NCI-H1105 treated with DMSO at 0.1 percent for 48 hours (cell line): ENCODE results near the gene TRPM7.
"Not testable (repeated sequence)": the region's sequence is repeated elsewhere in the genome, so short reads cannot be mapped to it uniquely, and the experiment has no call there.

Source experiments
- DNase-seq: peaks from one replicate; lab custom pipeline; 2025; lab: John Stamatoyannopoulos, UW

The TRPM7 gene

DNA sequence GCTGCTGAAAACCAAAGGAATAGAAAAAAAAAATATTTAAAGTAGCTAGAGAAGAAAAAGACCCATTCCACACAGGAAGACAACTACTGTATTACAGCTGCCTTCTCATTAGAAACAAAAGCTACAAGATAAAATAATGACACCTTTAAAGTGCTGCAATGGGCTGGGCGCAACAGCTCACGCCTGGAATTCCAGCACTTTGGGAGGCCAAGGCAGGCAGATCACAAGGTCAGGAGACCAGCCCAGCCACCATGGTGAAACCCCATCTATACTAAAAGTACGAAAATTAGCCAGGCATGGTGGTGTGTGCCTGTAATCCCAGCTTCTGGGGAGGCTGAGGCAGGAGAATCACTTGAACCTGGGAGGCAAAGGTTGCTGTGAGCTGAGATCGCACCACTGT lies 31.0 kb downstream of the TRPM7 start:
- DNase-seq: no peak

DNA sequence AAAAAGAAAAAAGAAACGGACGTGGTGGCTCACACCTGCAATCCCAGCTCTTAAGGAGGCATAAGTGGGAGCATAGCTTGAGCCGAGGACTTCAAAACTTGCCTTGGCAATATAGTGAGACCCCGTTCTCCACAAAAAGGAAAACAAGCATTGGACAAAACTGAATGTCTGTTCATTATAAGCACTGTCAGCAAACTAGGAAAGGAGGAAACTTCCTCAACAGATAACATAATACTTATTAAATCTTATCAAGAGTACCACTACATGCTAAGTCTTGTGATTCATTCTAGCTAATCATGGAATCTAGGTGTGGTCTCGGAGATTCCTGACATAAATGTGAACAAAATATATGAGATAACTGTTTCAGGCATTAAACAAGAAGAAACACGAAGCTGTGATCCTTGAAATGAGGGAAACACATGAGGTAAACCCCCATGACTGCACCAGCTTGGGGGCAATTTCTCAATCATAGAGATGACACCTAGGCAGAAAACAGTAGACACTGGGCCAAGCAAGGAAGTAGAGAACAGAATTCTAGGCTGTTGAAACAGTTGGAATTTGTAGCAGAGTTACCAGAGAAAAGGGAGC lies 33.3 kb downstream of the TRPM7 start:
- no peak for DNase-seq

DNA sequence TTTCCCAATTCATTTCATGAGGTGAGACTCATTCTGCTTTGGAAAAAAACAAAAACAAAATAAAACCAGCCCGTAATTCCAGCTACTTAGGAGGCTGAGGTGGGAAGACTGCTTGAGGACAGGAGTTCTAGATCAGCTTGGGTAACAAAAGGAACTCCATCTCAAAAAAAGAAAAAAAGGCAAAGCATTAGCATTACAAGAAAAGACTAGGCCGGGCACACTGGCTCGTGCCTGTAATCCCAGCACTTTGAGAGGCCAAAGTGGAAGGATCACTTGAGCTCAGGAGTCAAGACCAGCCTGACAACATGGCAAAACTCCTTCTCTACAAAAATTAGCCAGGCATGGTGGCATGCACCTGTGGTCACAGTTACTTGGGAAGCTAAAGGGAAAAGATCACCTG lies 33.9 kb downstream of the TRPM7 start:
- no peak for DNase-seq

DNA sequence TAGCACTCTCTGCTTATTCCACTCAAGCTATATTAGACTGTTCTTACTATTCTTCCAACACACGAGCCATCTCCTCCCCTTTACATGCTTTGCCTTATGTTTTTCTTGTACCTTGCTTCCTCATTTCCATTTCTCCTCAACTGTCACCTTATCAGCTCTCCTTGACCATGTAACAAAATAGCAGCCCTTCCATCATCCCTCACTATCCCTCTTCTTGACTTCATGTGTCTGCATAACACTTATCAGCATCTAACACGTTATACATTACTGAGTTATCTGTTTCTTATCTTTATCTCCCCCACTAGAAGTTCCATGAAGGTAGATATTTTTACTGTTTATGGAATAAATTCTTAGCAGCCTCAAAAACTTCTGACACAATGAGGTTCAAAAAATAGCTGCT lies 45.3 kb downstream of the TRPM7 start:
- DNase-seq: no peak

DNA sequence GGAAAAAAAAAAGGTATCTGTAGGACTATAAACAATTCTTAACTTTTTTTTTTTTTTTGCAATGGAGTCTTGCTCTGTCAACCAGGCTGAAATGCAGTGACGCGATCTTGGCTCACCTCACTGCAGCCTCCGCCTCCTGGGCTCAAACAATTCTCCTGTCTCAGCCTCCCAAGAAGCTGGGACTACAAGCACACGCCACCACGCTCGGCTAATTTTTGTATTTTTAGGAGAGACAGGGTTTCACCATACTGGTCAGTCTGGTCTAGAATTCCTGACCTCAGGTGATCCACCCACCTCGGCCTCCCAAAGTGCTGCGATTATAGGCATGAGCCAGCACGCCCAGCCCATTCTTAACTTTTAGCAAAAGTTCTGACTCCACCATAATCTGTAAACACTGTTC lies 50.5 kb downstream of the TRPM7 start:
- no peak for DNase-seq

- no peak for DNase-seq
These were observed 52.9 kb downstream of the TRPM7 start for GRCh38 chr15:50633653-50634052.

DNA sequence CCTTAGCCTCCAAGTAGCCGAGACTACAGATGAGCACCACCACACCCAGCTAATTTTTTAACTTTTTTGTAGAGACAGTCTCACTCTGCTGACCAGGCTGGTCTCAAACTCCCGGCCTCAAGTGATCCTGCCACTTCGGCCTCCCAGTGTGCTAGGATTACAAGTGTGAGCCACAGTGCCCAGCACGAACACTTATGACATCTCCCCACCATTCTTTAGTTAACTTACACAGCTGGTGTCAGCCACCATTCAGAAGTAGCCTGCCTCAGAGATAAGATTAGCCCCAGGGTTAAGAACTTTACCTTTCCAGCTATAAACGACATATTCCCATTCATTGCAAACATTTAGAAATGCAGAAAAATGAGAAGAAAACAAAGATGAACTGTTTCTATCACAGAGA lies 58.2 kb downstream of the TRPM7 start:
- no peak for DNase-seq

GRCh38 chr15:50627351-50628055 lies 59.1 kb downstream of the TRPM7 start:
- DNase-seq: no peak

DNA sequence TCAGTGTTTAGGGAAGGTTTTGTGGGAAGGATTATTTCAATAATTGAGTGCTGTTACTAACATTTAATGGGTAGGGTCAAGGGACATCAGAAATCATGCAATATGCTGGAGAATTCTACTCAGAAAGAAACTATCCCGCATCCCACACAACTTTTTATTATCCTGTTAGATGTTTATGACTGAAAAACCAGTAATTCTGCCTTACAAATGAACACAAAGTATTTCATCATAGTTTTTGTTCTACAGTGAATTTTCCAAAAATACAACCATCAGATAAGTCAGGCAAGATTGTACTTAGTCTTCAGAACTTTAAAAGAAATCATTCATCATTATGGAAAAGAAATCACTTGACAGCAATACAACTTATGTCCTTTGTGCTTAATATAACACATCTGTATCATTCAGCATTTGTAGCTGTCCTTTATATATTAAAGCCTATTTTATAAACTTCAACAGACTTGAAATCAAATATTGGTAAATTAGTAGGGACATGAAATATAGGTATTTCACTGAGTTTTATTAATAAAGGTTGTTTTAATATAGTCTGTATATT lies 61.9 kb downstream of the TRPM7 start:
- no peak for DNase-seq

DNA sequence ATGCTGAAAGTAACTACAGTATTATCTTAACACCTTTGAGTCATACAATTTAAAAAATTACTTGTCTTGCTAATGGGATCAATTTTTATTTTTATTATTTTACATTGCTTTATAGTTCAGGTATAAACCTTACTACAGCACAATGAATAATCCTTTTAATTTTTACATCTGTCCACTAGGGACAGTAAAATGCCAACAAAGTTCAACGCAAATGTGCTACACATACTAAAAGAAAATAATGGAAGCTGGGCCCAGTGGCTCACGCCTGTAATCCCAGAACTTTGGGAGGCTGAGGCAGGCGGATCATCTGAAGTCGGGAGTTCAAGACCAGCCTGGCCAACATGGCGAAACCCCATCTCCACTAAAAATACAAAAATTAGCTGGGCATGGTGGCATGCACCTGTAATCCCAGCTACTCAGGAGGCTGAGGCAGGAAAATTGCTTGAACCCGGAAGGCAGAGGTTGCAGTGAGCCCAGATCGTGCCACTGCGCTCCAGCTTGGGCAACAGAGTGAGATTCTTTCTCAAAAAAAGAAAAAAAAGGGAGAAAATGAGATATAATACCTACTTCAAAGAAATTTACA lies 64.1 kb downstream of the TRPM7 start:
- not testable (repeated sequence) for DNase-seq

DNA sequence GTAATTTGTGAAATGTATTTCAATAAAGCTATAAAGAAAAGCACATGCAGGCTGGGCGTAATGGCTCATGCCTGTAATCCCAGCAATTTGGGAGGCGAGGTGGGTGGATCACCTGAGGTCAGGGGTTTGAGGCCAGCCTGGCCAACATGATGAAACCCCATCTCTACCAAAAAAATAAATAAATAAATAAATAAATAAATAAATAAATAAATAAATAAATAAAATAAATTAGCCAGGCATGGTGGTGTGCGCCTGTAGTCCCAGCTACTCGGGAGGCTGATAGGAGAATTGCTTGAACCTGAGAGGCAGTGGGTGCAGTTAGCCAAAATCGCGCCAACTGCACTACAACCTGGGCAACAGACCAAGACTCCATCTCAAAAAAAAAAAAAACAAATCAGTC lies 69.6 kb downstream of the TRPM7 start:
- DNase-seq: not testable (repeated sequence)

DNA sequence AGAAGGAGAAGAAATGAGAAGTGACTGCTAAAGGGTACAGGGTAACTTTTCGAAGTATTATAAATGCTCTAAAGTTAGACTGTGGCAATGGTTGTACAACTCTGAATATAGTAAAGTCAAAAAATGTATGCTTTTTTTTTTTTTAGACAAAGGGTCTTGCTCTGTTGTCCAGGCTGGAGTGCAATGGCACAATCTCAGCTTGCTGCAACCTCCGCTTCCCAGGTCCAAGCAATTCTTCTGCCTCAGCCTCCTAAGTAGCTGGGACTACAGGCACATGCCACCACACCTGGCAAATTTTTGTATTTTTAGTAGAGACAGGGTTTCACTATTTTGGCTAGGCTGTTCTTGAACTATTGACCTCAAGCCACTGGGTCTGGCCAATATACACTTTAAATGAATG lies 70.0 kb downstream of the TRPM7 start:
- not testable (repeated sequence) for DNase-seq

DNA sequence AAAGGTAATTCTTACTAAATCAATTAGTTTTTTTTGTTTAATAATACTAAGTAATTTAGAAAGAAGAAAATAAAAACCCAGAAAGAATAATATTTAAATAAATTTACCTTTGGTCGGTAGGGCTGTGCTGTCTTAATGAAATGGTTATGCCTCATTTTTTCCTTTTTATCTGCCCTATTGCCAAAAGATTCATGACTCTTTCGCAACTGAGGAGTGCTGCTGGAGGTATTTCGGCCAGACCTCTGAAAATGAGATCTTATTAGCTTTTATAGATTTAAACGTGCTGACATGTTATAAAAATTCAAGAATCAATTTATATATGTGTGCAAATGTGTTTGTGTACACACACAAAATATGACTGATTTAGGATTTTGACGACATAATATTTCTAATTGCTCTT lies 73.0 kb downstream of the TRPM7 start:
- no peak for DNase-seq

- no peak for DNase-seq
These were observed 79.5 kb downstream of the TRPM7 start for GRCh38 chr15:50607129-50607528.

- DNase-seq: no peak
These were observed 81.1 kb downstream of the TRPM7 start for GRCh38 chr15:50605462-50605861.

DNA sequence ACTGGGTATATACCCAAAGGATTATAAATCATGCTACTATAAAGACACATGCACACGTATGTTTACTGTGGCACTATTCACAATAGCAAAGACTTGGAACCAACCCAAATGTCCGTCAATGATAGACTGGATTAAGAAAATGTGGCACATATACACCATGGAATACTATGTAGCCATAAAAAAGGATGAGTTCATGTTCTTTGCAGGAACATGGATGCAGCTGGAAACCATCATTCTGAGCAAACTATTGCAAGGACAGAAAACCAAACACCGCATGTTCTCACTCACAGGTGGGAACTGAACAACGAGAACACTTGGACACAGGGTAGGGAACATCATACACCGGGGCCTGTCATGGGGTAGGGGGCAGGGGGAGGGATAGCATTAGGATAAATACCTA lies 84.6 kb downstream of the TRPM7 start:
- DNase-seq: not testable (repeated sequence)

- no peak for DNase-seq
These were observed 92.3 kb downstream of the TRPM7 start for GRCh38 chr15:50594311-50594710.

DNA sequence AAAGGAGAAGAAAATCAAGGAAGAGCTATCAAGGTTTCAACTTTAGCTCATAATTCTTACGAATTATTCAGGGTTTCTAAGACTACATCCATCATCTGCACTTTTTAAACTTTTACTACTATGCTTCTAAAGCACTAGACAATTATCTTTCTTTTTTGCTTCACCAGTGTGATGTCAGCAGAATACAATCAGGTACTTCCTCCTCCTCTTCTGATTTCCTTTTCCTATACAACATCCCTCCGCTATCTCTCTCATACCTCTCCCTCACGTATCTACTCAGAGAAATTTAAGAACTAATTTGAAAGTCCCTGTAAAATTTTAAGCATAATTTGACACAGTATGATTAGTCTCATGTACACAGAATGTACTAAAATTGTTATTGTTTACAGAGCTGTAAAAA lies 92.8 kb downstream of the TRPM7 start:
- no peak for DNase-seq

DNA sequence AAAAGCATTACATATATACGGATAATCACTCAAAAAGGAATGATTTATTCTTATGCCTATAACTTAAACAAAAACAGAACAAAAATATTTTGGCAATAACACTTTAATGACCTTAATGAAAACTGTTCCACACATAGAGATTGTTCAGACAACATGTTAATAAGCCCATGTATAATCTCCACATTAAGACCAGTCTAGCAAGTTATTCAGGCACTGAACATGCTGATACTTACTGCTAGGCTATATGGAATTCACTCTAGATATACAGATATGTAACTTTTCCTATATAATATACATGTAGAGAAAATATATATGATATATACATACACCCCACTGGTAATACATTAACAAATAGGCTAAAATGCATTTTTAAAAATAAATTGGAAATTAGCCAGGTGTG lies 96.3 kb downstream of the TRPM7 start:
- no peak for DNase-seq

DNA sequence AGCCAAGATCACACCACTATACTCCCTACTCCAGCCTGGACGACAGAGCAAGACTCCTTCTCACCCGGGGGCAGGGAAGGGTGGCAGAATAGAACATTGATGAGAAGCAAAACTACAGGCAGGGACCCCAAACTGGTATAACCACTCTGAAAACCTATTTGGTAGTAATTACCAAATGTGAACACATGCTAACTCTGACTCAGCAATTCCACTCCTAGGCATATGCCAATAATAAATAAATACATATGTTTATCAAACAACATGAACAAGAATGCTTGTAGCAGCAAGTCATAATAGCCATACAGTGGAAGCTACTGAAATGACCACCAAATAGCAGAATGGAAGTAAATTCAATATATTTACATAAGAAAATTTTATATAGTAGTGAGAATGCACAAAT lies 109.1 kb downstream of the TRPM7 start:
- no peak for DNase-seq

GRCh38 chr15:50576166-50576565 lies 110.4 kb downstream of the TRPM7 start:
- DNase-seq: no peak

DNA sequence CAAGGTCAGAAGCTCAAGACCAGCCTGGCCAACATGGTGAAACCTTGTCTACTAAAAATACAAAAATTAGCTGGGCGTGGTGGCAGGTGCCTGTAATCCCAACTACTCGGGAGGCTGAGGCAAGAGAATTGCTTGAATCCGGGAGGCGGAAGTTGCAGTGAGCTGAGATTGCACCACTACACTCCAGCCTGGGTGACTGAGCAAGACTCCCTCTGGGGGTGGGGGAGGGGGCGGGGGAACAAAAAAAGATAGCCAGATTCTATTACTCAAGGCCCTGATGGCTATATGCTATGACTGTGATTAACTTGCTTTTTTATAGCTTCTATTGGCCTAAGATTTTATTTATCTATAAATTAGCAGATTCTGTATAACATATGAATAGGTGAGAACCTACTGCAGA lies 112.8 kb downstream of the TRPM7 start:
- DNase-seq: not testable (repeated sequence)

GRCh38 chr15:50563756-50564155 lies 122.8 kb downstream of the TRPM7 start:
- DNase-seq: no peak
